Neural progenitor cell (in vitro differentiated cells): ENCODE results near the gene ESPL1.

ENCODE experiments used
- EZH2 ChIP-seq: fragments of 200-600 bp; sonication (generic); IDR thresholded peaks from 2 replicates; pipeline ENCODE4 v1.6.1; 2017; ENCODE audit warnings: antibody characterized with exemption, mild to moderate bottlenecking, moderate library complexity
- EZH2phosphoT487 ChIP-seq: fragments of 200-600 bp; sonication (generic); IDR thresholded peaks from 2 replicates; pipeline ENCODE4 v1.6.1; 2017; ENCODE audit warnings: antibody characterized with exemption
- TF ChIP-seq, protein P1 (sequence below): fragments of 200-600 bp; sonication (generic); IDR thresholded peaks from 2 replicates; pipeline ENCODE4 v1.5.1; 2017; ENCODE audit warnings: antibody characterized with exemption, mild to moderate bottlenecking

DNA sequence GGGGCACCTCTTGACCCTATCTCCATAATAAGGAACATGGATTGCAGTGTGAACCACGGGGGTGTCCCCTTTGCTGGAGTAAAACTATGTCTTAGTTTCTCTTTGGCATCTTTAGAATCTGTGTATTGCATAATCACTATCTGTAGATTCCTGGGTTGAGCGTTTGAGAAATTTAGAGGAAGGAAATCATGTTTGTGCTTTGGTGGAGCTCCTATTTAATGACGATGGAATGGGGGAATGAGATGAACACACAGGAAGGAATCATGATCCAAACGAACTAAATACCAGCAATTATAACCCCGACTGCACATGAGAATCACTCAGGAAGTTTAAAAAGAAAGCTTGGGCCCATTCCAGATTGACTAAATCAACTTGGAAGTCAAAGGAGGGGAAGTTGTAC is 30.1 kb downstream of the ESPL1 start:
- TF ChIP-seq, protein P1, sequence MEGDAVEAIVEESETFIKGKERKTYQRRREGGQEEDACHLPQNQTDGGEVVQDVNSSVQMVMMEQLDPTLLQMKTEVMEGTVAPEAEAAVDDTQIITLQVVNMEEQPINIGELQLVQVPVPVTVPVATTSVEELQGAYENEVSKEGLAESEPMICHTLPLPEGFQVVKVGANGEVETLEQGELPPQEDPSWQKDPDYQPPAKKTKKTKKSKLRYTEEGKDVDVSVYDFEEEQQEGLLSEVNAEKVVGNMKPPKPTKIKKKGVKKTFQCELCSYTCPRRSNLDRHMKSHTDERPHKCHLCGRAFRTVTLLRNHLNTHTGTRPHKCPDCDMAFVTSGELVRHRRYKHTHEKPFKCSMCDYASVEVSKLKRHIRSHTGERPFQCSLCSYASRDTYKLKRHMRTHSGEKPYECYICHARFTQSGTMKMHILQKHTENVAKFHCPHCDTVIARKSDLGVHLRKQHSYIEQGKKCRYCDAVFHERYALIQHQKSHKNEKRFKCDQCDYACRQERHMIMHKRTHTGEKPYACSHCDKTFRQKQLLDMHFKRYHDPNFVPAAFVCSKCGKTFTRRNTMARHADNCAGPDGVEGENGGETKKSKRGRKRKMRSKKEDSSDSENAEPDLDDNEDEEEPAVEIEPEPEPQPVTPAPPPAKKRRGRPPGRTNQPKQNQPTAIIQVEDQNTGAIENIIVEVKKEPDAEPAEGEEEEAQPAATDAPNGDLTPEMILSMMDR, result no peak
- TF ChIP-seq EZH2 (no peak), EZH2phosphoT487 (no peak)
